OCI-LY7 (cell line): ENCODE data around the gene PSMD7. TPM values are rescaled to one million over a fixed set of nuclear protein-coding genes. Genes with fewer than 3 reads are reported as not detected.
A peak's percentile ranks its signal among the peaks of the same experiment; 100 is the strongest.

Source experiments
- BruUV-seq: library from RNA; stranded (reverse); fragments of 400-500 nt; replicated peaks from 2 replicates; lab custom pipeline; 2021; lab: Mats Ljungman, UMichigan
- CTCF ChIA-PET: fragments of 300-600 bp; sonication (Branson Sonifier 250); formaldehyde crosslinking; loops from one replicate; lab custom pipeline; 2022; ENCODE audit warnings: antibody characterized with exemption; ENCODE audit not compliant: unreplicated experiment; lab: Charles Lee
- POLR2A ChIA-PET: fragments of 300-600 bp; sonication (Branson Sonifier 250); formaldehyde crosslinking; loops from one replicate; lab custom pipeline; 2022; ENCODE audit warnings: antibody characterized with exemption; lab: Charles Lee
- DNase-seq: peaks from one replicate; pipeline ENCODE4 v3.0.0-alpha.2; 2015; ENCODE audit warnings: low spot score
- H2AFZ ChIP-seq: fragments of 200-600 bp; sonication (generic), shearing (Covaris generic); 2 replicates; pipeline ENCODE4 v1.6.1; 2014; ENCODE audit warnings: mild to moderate bottlenecking, antibody characterized with exemption, low read length, moderate library complexity
- H3K27ac ChIP-seq: fragments of 200-600 bp; sonication (generic); 2 replicates; pipeline ENCODE4 v1.5.1; 2014; ENCODE audit warnings: mixed run types, low read depth, mild to moderate bottlenecking, moderate library complexity, low read length, inconsistent platforms; ENCODE audit not compliant: poor library complexity, severe bottlenecking
- H3K36me3 ChIP-seq: fragments of 200-600 bp; sonication (generic); 2 replicates; pipeline ENCODE4 v1.6.1; 2014; ENCODE audit warnings: mild to moderate bottlenecking, antibody characterized with exemption, low read length, moderate library complexity, mixed read lengths; ENCODE audit not compliant: insufficient read depth
- H3K4me1 ChIP-seq: fragments of 200-600 bp; sonication (generic); 2 replicates; pipeline ENCODE4 v1.5.1; 2014; ENCODE audit warnings: mild to moderate bottlenecking, low read length; ENCODE audit not compliant: insufficient read depth, poor library complexity, severe bottlenecking
- H3K4me2 ChIP-seq: fragments of 200-600 bp; sonication (generic); 2 replicates; pipeline ENCODE4 v1.6.1; 2014; ENCODE audit warnings: mild to moderate bottlenecking, low read length
- H3K4me3 ChIP-seq: fragments of 200-600 bp; sonication (generic); 2 replicates; pipeline ENCODE4 v1.5.1; 2014; ENCODE audit warnings: mild to moderate bottlenecking, low read depth, low read length; ENCODE audit not compliant: poor library complexity, severe bottlenecking
- H3K79me2 ChIP-seq: fragments of 200-600 bp; sonication (generic); 2 replicates; pipeline ENCODE4 v1.6.1; 2016; ENCODE audit warnings: low read depth, mild to moderate bottlenecking, low read length, moderate library complexity, mixed read lengths; ENCODE audit not compliant: insufficient read depth
- H3K9me2 ChIP-seq: fragments of 200-600 bp; sonication (generic); 2 replicates; pipeline ENCODE4 v1.6.1; 2016; ENCODE audit warnings: mild to moderate bottlenecking, low read length, mixed read lengths; ENCODE audit not compliant: insufficient read depth
- H3K9me3 ChIP-seq: fragments of 200-600 bp; sonication (generic); 2 replicates; pipeline ENCODE4 v1.6.1; 2014; ENCODE audit warnings: mild to moderate bottlenecking, mixed run types, low read length, mixed read lengths
- H4K20me1 ChIP-seq: fragments of 200-600 bp; sonication (generic); 2 replicates; pipeline ENCODE4 v1.6.1; 2014; ENCODE audit warnings: mild to moderate bottlenecking, antibody characterized with exemption, low read length, moderate library complexity, mixed read lengths; ENCODE audit not compliant: insufficient read depth
- CTCF ChIP-seq: fragments of 200-600 bp; sonication (generic); conservative IDR thresholded peaks from 2 replicates; pipeline ENCODE4 v1.5.1; 2014; ENCODE audit warnings: mild to moderate bottlenecking, antibody characterized with exemption, low read length, moderate library complexity, mixed read lengths
- EZH2phosphoT487 ChIP-seq: fragments of 200-600 bp; sonication (generic); IDR thresholded peaks from 2 replicates; pipeline ENCODE4 v1.6.1; 2018; ENCODE audit warnings: low read depth, borderline replicate concordance, mild to moderate bottlenecking, mixed run types, antibody characterized with exemption, low read length, moderate library complexity, mixed read lengths
- intact Hi-C: fragments of 100-400 bp; cut with micrococcal nuclease; formaldehyde crosslinking; loops from one replicate; pipeline ENCODE4 v1.10.0; 2022; ENCODE audit not compliant: unreplicated experiment
- total RNA-seq, 2 experiments: library from RNA; depleted of rRNA in 1 of 2; stranded (reverse); fragments of >200 nt in 1 of 2; shearing (Covaris generic) in 1 of 2; gene quantifications; 2 replicates each; pipeline ENCODE4 v1.2.3, GENCODE V29; 2014 to 2022

The PSMD7 gene
- total RNA-seq, 2 experiments from 2014 or later, result 80.6 to 144 TPM

GRCh38 chr16:74304835-74305176 lies 8.2 kb downstream of the PSMD7 start:
- Histone ChIP-seq H3K4me1 (no peaks in the 10 kb centered on the region), H3K4me2 (no peak overlapping the region), H3K27ac (no peak overlapping the region), H2AFZ (no peak overlapping the region), H3K9me2 (no peaks in the 10 kb centered on the region), H3K79me2 (peaks cover 11% of the 10 kb centered on the region; the same call in 1 of the 2 replicates), H3K9me3 (no peaks in the 10 kb centered on the region), H4K20me1 (peaks cover 5% of the 10 kb centered on the region; the same call in 1 of the 2 replicates), H3K4me3 (no peak overlapping the region), H3K36me3 (peaks cover 87% of the 10 kb centered on the region)
- TF ChIP-seq EZH2phosphoT487 (no peak), CTCF (peak; percentile 21; the same call in 1 of the 2 replicates)
- intact Hi-C loops, result loop anchor here (5.0 kb wide), 1 partner anchor 127 kb away; no protein-coding TSS in a partner anchor
- DNase-seq, result no peak
- CTCF ChIA-PET, result no interaction called here
- no TSS peak for BruUV-seq
- POLR2A ChIA-PET, result interaction anchor here (0.7 kb wide), 1 partner anchor 363 kb away, joined by 4 read pairs; no protein-coding TSS in a partner anchor

DNA sequence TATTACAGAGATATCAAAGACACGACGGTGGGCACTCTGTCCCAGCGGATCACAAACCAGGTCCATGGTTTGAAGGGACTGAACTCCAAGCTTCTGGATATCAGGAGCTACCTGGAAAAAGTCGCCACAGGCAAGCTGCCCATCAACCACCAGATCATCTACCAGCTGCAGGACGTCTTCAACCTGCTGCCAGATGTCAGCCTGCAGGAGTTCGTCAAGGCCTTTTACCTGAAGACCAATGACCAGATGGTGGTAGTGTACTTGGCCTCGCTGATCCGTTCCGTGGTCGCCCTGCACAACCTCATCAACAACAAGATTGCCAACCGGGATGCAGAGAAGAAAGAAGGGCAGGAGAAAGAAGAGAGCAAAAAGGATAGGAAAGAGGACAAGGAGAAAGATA lies 8.7 kb downstream of the PSMD7 start:
- H3K4me1 ChIP-seq, result no peaks in the 10 kb centered on the region
- no peaks in the 10 kb centered on the region for H3K9me2 ChIP-seq
- no TSS peak for BruUV-seq
- H3K9me3 ChIP-seq, result no peaks in the 10 kb centered on the region
- H2AFZ ChIP-seq, result no peak overlapping the region
- ChIA-PET CTCF (no interaction called here), POLR2A (interaction anchor here (0.7 to 1.1 kb wide), 2 partner anchors 10 to 363 kb away, joined by 4 to 5 read pairs; no protein-coding TSS in a partner anchor)
- DNase-seq, result no peak
- intact Hi-C loops, result loop anchor here (5.0 kb wide), 1 partner anchor 127 kb away; no protein-coding TSS in a partner anchor
- H4K20me1 ChIP-seq, result peaks cover 3% of the 10 kb centered on the region; the same call in 1 of the 2 replicates
- peaks cover 82% of the 10 kb centered on the region for H3K36me3 ChIP-seq
- H3K79me2 ChIP-seq, result peaks cover 6% of the 10 kb centered on the region; the same call in 1 of the 2 replicates
- no peak overlapping the region for H3K27ac ChIP-seq
- H3K4me2 ChIP-seq, result no peak overlapping the region
- no peak overlapping the region for H3K4me3 ChIP-seq
- no peak for TF ChIP-seq EZH2phosphoT487

DNA sequence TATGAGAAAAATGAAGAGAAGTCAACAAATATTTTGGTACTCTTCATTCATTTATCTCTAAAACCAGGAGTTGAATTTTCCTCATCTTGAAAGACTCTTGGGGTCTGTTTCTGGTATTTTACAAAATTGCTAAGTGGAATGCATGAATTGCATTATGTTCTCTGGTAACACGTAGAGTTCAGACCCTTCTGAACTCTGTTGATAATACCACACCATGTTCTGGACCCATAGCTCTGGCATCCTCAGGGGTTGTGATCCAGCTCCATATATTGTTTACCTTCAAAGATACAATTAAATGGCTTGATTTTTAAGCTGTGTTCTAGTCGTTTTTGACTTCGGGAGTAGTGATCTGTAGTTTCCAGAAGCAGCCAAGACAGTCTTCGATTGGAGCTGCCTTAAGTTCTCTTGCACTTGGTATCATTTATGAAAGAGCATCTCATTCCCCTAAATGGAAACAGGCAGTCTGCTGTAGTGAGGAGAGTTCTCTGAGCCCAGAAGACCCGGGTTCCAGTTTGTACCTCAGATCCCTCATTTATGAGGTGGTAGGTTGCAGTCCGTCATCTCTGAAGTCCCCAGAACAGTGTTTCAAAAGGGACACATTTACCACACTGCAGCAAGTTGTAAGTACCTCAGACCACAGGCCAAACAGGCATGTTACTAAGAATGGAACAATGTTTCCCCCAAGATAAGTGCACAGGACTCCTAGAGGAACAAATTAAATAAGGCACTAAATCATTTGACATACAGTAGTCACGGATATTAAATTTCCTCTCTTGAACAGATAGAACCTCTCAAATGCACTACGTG lies 9.6 kb downstream of the PSMD7 start:
- peaks cover 73% of the 10 kb centered on the region for H3K36me3 ChIP-seq
- no peaks in the 10 kb centered on the region for H3K4me1 ChIP-seq
- BruUV-seq, result TSS peak; percentile 24
- no peak for DNase-seq
- ChIA-PET CTCF (no interaction called here), POLR2A (interaction anchor here (1.1 to 3.1 kb wide), 2 partner anchors 9 to 11 kb away, joined by 5 to 15 read pairs; no protein-coding TSS in a partner anchor)
- H3K4me2 ChIP-seq, result no peak overlapping the region
- H4K20me1 ChIP-seq, result peaks cover 3% of the 10 kb centered on the region; the same call in 1 of the 2 replicates
- H3K9me2 ChIP-seq, result no peaks in the 10 kb centered on the region
- TF ChIP-seq CTCF (no peak), EZH2phosphoT487 (no peak)
- no peak overlapping the region for H2AFZ ChIP-seq
- no peaks in the 10 kb centered on the region for H3K9me3 ChIP-seq
- no peaks in the 10 kb centered on the region for H3K79me2 ChIP-seq
- no peak overlapping the region for H3K27ac ChIP-seq
- intact Hi-C loops, result loop anchor here (5.0 kb wide), 1 partner anchor 126 kb away; no protein-coding TSS in a partner anchor
- H3K4me3 ChIP-seq, result no peak overlapping the region
